GM23338 (cell line): ENCODE results near the gene GSTP1. TPM values are rescaled to one million over a fixed set of nuclear protein-coding genes. Genes with fewer than 3 reads are reported as not detected.
"Not testable (repeated sequence)": the region's sequence is repeated elsewhere in the genome, so short reads cannot be mapped to it uniquely, and the experiment has no call there.

Experiments used
- ATAC-seq: fragments of 200-7000 bp; cut with Tn5 transposase; 3 replicates; pipeline ENCODE4 v1.9.1; 2020
- DNase-seq: peaks from one replicate; pipeline ENCODE4 v3.0.0-alpha.2; 2015; ENCODE audit warnings: low spot score
- H2AFZ ChIP-seq: fragments of 200-600 bp; sonication (generic); 2 replicates; pipeline ENCODE4 v1.8.0; 2016; ENCODE audit warnings: antibody characterized with exemption, mild to moderate bottlenecking, moderate library complexity
- H3F3A ChIP-seq: fragments of 200-600 bp; sonication (generic); replicated peaks from 2 replicates; pipeline ENCODE4 v1.8.0; 2017; ENCODE audit warnings: antibody characterized with exemption, mixed run types, low read depth
- H3K27ac ChIP-seq: fragments of 200-600 bp; sonication (generic); 2 replicates; pipeline ENCODE4 v1.6.1; 2016; ENCODE audit warnings: low read depth
- H3K27me3 ChIP-seq: fragments of 200-600 bp; sonication (generic); 2 replicates; pipeline ENCODE4 v1.8.0; 2016; ENCODE audit warnings: mild to moderate bottlenecking, mixed run types, moderate library complexity; ENCODE audit not compliant: insufficient read depth
- H3K36me3 ChIP-seq: fragments of 200-600 bp; sonication (generic); 2 replicates; pipeline ENCODE4 v1.8.0; 2016; ENCODE audit warnings: mild to moderate bottlenecking; ENCODE audit not compliant: insufficient read depth
- H3K4me1 ChIP-seq: fragments of 200-600 bp; sonication (generic); 2 replicates; pipeline ENCODE4 v1.8.0; 2016; ENCODE audit warnings: mild to moderate bottlenecking, moderate library complexity; ENCODE audit not compliant: insufficient read depth
- H3K4me2 ChIP-seq: fragments of 200-600 bp; sonication (generic); 2 replicates; pipeline ENCODE4 v1.7.1; 2017; ENCODE audit warnings: mixed run types
- H3K4me3 ChIP-seq: fragments of 200-600 bp; sonication (generic); 2 replicates; pipeline ENCODE4 v1.6.1; 2016; ENCODE audit warnings: mixed run types
- H3K79me2 ChIP-seq: fragments of 200-600 bp; sonication (generic); replicated peaks from 2 replicates; pipeline ENCODE4 v1.8.0; 2017; ENCODE audit warnings: mild to moderate bottlenecking; ENCODE audit not compliant: insufficient read depth
- H3K9me2 ChIP-seq: fragments of 200-600 bp; sonication (generic); 2 replicates; pipeline ENCODE4 v1.8.0; 2017; ENCODE audit not compliant: insufficient read depth
- H4K20me1 ChIP-seq: fragments of 200-600 bp; sonication (generic); replicated peaks from 2 replicates; pipeline ENCODE4 v1.8.0; 2017; ENCODE audit warnings: mild to moderate bottlenecking; ENCODE audit not compliant: insufficient read depth
- H3K27ac Mint-ChIP-seq: 2 replicates; pipeline ENCODE4 v1.8.0; 2020; ENCODE audit warnings: inconsistent platforms, mild to moderate bottlenecking, moderate library complexity, mixed read lengths
- H3K27me3 Mint-ChIP-seq: 3 replicates; pipeline ENCODE4 v1.8.0; 2022; ENCODE audit warnings: low read depth, mild to moderate bottlenecking, moderate library complexity, mixed read lengths, inconsistent platforms; ENCODE audit not compliant: insufficient read depth, poor library complexity
- H3K36me3 Mint-ChIP-seq: 3 replicates; pipeline ENCODE4 v1.8.0; 2021; ENCODE audit warnings: low read depth, mild to moderate bottlenecking, inconsistent platforms, moderate library complexity, mixed read lengths
- H3K4me1 Mint-ChIP-seq: 3 replicates; pipeline ENCODE4 v1.8.0; 2020; ENCODE audit warnings: mild to moderate bottlenecking, inconsistent platforms, mixed read lengths
- H3K4me3 Mint-ChIP-seq: 3 replicates; pipeline ENCODE4 v1.8.0; 2021; ENCODE audit warnings: moderate library complexity, mild to moderate bottlenecking, inconsistent platforms, mixed read lengths
- H3K9me3 Mint-ChIP-seq: 3 replicates; pipeline ENCODE4 v1.8.0; 2020; ENCODE audit warnings: moderate library complexity, mild to moderate bottlenecking, inconsistent platforms, mixed read lengths
- NANOG ChIP-seq: IDR thresholded peaks from 2 replicates; pipeline ENCODE4 v1.6.1; 2016; ENCODE audit warnings: antibody characterized with exemption, borderline replicate concordance
- POLR2AphosphoS5 ChIP-seq: IDR thresholded peaks from 2 replicates; pipeline ENCODE4 v1.6.1; 2016; ENCODE audit warnings: antibody characterized with exemption, low read depth
- STAT1 ChIP-seq: IDR thresholded peaks from one replicate; pipeline ENCODE4 v1.6.1; 2016; ENCODE audit warnings: antibody characterized with exemption; ENCODE audit not compliant: unreplicated experiment
- ZNF114 ChIP-seq: fragments of 250-450 bp; sonication (Bioruptor Pico); IDR thresholded peaks from 2 replicates; pipeline ENCODE4 v1.5.0; 2020; ENCODE audit warnings: mild to moderate bottlenecking, moderate library complexity
- polyA plus RNA-seq: library from polyadenylated mRNA; unstranded; fragments of >200 nt; fragmentation: Nextera tagmentation; extraction: Ambion mirVana; gene quantifications from 2 replicates; pipeline ENCODE4 v1.2.1, GENCODE V29; 2016
- total RNA-seq: library from RNA; depleted of rRNA; stranded (reverse); fragments of >200 nt; shearing (Covaris generic); gene quantifications from 2 replicates; pipeline ENCODE4 v1.2.3, GENCODE V29; 2014
- TF ChIP-seq, protein P1 (sequence below): IDR thresholded peaks from one replicate; pipeline ENCODE4 v1.6.1; 2018; ENCODE audit warnings: antibody characterized with exemption; ENCODE audit not compliant: unreplicated experiment
- TF ChIP-seq, protein P2 (sequence below), 2 experiments: fragments of 200-600 bp in 1 of 2; sonication (generic) in 1 of 2; conservative IDR thresholded peaks; 2 replicates each; pipeline versions ENCODE4 v1.5.1 to v1.6.1; 2016 to 2017; ENCODE audit warnings: antibody characterized with exemption in 2 of 2, low read depth in 2 of 2, mild to moderate bottlenecking in 2 of 2, moderate library complexity in 1 of 2

Gene GSTP1
- total and polyA plus RNA-seq, 2 experiments from 2014 or later, result 1,776 to 1,881 TPM

DNA sequence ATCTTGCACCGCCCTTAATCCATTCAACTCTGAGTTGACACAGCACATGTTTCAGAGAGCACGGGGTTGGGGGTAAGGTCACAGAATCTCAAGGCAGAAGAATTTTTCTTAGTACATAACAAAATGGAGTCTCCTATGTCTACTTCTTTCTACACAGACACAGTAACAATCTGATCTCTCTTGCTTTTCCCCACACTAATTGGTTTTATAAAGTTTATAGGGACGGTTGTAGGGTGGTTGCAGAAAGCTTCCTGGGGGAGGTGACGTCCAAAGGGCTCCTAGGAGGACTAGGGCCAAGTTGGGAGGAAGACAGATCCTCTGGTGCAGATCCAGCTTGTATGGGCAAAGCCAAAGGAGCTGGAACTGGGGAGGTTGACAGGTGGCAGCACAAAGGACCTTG, 20.5 kb downstream of the GSTP1 start:
- not testable (repeated sequence) for H3K27me3 ChIP-seq, H3K9me2 ChIP-seq, H3K36me3 Mint-ChIP-seq, ATAC-seq, H4K20me1 ChIP-seq, H3K9me3 Mint-ChIP-seq, DNase-seq, H3K27ac Mint-ChIP-seq, H3K4me3 ChIP-seq, H3F3A ChIP-seq, H3K36me3 ChIP-seq, H3K27me3 Mint-ChIP-seq, H3K79me2 ChIP-seq
- H3K4me1 ChIP-seq, result peaks cover 27% of the 10 kb centered on the region
- peak overlapping the region; percentile 69; the same call in 1 of the 2 replicates for H2AFZ ChIP-seq
- Mint-ChIP-seq H3K4me1 (peaks cover 21% of the 10 kb centered on the region), H3K4me3 (peak overlapping the region; percentile 1; the same call in 1 of the 3 replicates)
- peak overlapping the region; percentile 89; the same call in 1 of the 2 replicates for H3K27ac ChIP-seq
- H3K4me2 ChIP-seq, result peak overlapping the region; percentile 71; the same call in 1 of the 2 replicates

- ATAC-seq (no peak), DNase-seq (no peak)
- Histone ChIP-seq H3F3A (0 out of 2 replicates have a peak, but pooled peaks cover 6% of the 10 kb centered on the region), H3K4me2 (peak overlapping the region; percentile 71; the same call in 1 of the 2 replicates), H3K79me2 (peaks cover 9% of the 10 kb centered on the region; the same call in 1 of the 2 replicates), H3K27ac (no peak overlapping the region), H4K20me1 (no peaks in the 10 kb centered on the region), H3K4me3 (no peak overlapping the region), H2AFZ (no peak overlapping the region), H3K4me1 (peaks cover 27% of the 10 kb centered on the region), H3K27me3 (no peaks in the 10 kb centered on the region), H3K9me2 (no peaks in the 10 kb centered on the region), H3K36me3 (no peaks in the 10 kb centered on the region)
- peak overlapping the region; percentile 1; the same call in 1 of the 3 replicates for H3K4me3 Mint-ChIP-seq
- peaks cover 4% of the 10 kb centered on the region; the same call in 2 of the 3 replicates for H3K9me3 Mint-ChIP-seq
- peaks cover 13% of the 10 kb centered on the region for H3K36me3 Mint-ChIP-seq
- no peak overlapping the region for H3K27ac Mint-ChIP-seq
- peaks cover 21% of the 10 kb centered on the region for H3K4me1 Mint-ChIP-seq
- TF ChIP-seq, protein P1, sequence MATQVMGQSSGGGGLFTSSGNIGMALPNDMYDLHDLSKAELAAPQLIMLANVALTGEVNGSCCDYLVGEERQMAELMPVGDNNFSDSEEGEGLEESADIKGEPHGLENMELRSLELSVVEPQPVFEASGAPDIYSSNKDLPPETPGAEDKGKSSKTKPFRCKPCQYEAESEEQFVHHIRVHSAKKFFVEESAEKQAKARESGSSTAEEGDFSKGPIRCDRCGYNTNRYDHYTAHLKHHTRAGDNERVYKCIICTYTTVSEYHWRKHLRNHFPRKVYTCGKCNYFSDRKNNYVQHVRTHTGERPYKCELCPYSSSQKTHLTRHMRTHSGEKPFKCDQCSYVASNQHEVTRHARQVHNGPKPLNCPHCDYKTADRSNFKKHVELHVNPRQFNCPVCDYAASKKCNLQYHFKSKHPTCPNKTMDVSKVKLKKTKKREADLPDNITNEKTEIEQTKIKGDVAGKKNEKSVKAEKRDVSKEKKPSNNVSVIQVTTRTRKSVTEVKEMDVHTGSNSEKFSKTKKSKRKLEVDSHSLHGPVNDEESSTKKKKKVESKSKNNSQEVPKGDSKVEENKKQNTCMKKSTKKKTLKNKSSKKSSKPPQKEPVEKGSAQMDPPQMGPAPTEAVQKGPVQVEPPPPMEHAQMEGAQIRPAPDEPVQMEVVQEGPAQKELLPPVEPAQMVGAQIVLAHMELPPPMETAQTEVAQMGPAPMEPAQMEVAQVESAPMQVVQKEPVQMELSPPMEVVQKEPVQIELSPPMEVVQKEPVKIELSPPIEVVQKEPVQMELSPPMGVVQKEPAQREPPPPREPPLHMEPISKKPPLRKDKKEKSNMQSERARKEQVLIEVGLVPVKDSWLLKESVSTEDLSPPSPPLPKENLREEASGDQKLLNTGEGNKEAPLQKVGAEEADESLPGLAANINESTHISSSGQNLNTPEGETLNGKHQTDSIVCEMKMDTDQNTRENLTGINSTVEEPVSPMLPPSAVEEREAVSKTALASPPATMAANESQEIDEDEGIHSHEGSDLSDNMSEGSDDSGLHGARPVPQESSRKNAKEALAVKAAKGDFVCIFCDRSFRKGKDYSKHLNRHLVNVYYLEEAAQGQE, result no peak
- no peak for TF ChIP-seq POLR2AphosphoS5
- no peak for TF ChIP-seq STAT1
- TF ChIP-seq ZNF114 (CRISPR knock-in tag), result no peak
- TF ChIP-seq, protein P2, sequence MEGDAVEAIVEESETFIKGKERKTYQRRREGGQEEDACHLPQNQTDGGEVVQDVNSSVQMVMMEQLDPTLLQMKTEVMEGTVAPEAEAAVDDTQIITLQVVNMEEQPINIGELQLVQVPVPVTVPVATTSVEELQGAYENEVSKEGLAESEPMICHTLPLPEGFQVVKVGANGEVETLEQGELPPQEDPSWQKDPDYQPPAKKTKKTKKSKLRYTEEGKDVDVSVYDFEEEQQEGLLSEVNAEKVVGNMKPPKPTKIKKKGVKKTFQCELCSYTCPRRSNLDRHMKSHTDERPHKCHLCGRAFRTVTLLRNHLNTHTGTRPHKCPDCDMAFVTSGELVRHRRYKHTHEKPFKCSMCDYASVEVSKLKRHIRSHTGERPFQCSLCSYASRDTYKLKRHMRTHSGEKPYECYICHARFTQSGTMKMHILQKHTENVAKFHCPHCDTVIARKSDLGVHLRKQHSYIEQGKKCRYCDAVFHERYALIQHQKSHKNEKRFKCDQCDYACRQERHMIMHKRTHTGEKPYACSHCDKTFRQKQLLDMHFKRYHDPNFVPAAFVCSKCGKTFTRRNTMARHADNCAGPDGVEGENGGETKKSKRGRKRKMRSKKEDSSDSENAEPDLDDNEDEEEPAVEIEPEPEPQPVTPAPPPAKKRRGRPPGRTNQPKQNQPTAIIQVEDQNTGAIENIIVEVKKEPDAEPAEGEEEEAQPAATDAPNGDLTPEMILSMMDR (conservative IDR thresholded peaks at IDR 0.05; ENCODE audit: low read depth in 2 of 2), result no peak
- TF ChIP-seq NANOG, result no peak
- H3K27me3 Mint-ChIP-seq, result peaks cover 1% of the 10 kb centered on the region
Observed at GRCh38 chr11:67604815-67605214, 21.2 kb downstream of the GSTP1 start.
